Activated CD4-positive, alpha-beta T cell treated with anti-CD3 and anti-CD28 coated beads for 24 hours (primary cell): ENCODE data around the gene ZNF618.
"Not testable (repeated sequence)": the region's sequence is repeated elsewhere in the genome, so short reads cannot be mapped to it uniquely, and the experiment has no call there.

Experiments used
- DNase-seq, 2 donors: peaks; one replicate each; pipeline ENCODE4 v3.0.0-alpha.2; 2020; ENCODE audit warnings: low read depth in 2 of 2

ZNF618 gene

GRCh38 chr9:114039484-114039883 is 163.4 kb downstream of the ZNF618 start:
- no peak for DNase-seq

- not testable (repeated sequence) for DNase-seq
Measured at GRCh38 chr9:114043660-114044059, 167.6 kb downstream of the ZNF618 start.

GRCh38 chr9:114046237-114046755 is 170.2 kb downstream of the ZNF618 start:
- no peak for DNase-seq

- DNase-seq = no peak
Measured at GRCh38 chr9:114046875-114047274, 170.8 kb downstream of the ZNF618 start.

- DNase-seq = no peak
Measured at GRCh38 chr9:114047717-114048116, 171.6 kb downstream of the ZNF618 start.

GRCh38 chr9:114048533-114049415 is 172.7 kb downstream of the ZNF618 start:
- DNase-seq = no peak

- no peak for DNase-seq
Measured at GRCh38 chr9:114049441-114050225, 173.5 kb downstream of the ZNF618 start.

GRCh38 chr9:114050226-114050568 is 174.1 kb downstream of the ZNF618 start:
- DNase-seq = no peak

GRCh38 chr9:114050646-114051045 is 174.5 kb downstream of the ZNF618 start:
- DNase-seq = no peak

GRCh38 chr9:114051281-114051680 is 175.2 kb downstream of the ZNF618 start:
- no peak for DNase-seq

GRCh38 chr9:114051706-114052105 is 175.6 kb downstream of the ZNF618 start:
- no peak for DNase-seq

GRCh38 chr9:114053246-114054005 is 177.3 kb downstream of the ZNF618 start:
- no peak for DNase-seq

- DNase-seq = no peak
Measured at GRCh38 chr9:114054191-114054690, 178.1 kb downstream of the ZNF618 start.

GRCh38 chr9:114055061-114055460 is 179.0 kb downstream of the ZNF618 start:
- no peak for DNase-seq

GRCh38 chr9:114055894-114056293 is 179.8 kb downstream of the ZNF618 start:
- DNase-seq = no peak

- no peak for DNase-seq
Measured at GRCh38 chr9:114056527-114056926, 180.4 kb downstream of the ZNF618 start.

GRCh38 chr9:114057161-114057885 is 181.2 kb downstream of the ZNF618 start:
- no peak for DNase-seq

- DNase-seq = no peak
Measured at GRCh38 chr9:114058688-114059046, 182.6 kb downstream of the ZNF618 start.

GRCh38 chr9:114059047-114059803 is 183.1 kb downstream of the ZNF618 start:
- no peak for DNase-seq

GRCh38 chr9:114060070-114060469 is 184.0 kb downstream of the ZNF618 start:
- DNase-seq = no peak
